GM21381 (cell line): Measurements from ENCODE around the gene EPHB3.

Source experiments
- ATAC-seq: cut with Tn5 transposase; IDR thresholded peaks from one replicate; pipeline ENCODE4 v1.9.1; 2021; ENCODE audit warnings: mild to moderate bottlenecking, moderate library complexity; ENCODE audit not compliant: unreplicated experiment

Gene EPHB3

DNA sequence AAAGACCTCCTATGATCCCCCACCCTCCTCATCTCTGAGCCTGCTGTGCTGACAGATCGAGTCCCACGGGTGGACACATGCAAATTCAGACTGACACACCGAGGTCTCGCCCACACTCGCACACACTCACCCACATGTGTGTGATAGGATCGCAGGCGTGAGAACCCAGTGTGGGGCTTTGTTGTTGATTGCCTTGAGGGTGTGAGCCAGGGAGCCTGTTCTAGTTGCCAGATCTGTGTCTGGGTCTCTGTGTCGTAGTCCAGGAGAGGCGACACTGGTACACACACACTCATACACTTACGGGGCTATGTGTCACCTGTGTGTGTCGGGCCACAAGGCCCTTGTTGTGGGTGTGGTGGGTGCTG is 2.0 kb downstream of the EPHB3 start:
- ATAC-seq, result no peak

- ATAC-seq, result no peak
These were observed 2.5 kb downstream of the EPHB3 start for GRCh38 chr3:184563941-184564684.

- no peak for ATAC-seq
These were observed 3.2 kb downstream of the EPHB3 start for GRCh38 chr3:184564685-184565385.

DNA sequence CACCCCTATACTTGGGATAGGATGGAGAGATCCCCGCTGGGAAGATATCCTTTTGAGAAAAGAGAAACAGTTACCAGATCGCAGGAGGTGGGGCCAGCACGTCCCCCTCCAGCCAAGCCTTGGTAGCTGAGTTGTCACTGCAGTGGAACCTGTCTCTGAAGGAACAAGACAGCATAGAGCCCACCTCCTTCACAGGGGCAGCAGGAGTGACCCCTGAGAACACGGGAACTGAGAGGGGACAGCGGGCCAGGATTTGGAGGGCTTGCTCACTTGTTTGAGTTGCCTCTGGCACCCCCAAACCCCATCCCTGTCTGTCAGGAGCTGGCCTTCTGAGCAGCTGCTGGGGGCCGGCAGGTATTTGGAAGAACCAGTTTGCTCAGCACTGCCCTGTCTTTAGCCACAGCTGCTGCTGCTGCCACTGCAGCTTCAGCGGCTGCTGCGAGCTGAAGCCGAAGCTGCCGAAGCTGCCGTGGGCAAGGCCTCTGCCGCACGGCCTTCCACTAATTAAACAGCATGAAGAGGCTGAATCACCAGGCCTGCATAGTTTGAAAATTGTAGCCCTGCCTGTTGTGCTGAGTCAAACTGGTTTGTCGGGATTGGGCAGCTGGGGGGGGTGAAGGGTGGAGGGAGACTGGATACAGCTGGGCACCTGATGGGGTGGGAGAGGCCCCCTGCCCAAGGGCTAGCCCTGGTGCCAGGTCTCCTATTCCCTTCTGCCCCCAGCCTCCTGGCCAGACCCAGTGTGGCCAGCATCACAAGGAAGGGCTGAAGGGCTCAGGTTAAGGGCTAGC is 4.0 kb downstream of the EPHB3 start:
- no peak for ATAC-seq

GRCh38 chr3:184566441-184567414 is 5.1 kb downstream of the EPHB3 start:
- ATAC-seq, result no peak

DNA sequence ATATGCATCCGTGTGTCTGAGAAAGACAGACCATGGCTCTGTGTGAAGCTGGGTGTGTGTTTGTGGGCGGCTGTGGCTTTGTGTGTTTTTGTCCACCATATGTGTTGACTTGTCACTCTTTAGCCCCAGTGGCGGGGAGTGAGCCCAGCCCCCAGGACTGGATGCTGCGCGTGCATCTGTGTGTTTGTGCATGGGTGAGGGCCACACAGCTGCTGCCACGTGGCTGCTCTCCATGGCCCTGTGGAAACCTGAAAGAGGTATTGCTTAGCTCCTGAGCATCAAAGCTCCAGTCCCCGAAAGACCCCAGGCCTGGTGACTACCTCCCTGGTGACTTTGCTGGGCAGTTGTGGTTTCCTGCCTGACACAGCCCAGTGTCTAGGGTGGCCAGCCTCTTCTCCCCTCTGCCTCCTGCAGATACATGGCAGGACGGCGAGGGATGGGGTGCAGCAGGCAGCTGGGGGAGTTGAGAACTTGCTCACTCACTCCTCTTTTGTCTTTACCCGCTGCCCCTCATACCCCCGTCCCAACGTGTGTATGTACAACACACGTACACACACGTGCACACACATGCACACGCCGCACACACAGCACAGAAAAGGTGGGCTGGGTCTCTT is 6.5 kb downstream of the EPHB3 start:
- no peak for ATAC-seq

- ATAC-seq, result no peak
These were observed 7.0 kb downstream of the EPHB3 start for GRCh38 chr3:184568560-184568923.

GRCh38 chr3:184568924-184569829 is 7.6 kb downstream of the EPHB3 start:
- no peak for ATAC-seq

GRCh38 chr3:184570035-184570434 is 8.4 kb downstream of the EPHB3 start:
- ATAC-seq, result no peak

- ATAC-seq, result no peak
These were observed 8.9 kb downstream of the EPHB3 start for GRCh38 chr3:184570489-184570888.

DNA sequence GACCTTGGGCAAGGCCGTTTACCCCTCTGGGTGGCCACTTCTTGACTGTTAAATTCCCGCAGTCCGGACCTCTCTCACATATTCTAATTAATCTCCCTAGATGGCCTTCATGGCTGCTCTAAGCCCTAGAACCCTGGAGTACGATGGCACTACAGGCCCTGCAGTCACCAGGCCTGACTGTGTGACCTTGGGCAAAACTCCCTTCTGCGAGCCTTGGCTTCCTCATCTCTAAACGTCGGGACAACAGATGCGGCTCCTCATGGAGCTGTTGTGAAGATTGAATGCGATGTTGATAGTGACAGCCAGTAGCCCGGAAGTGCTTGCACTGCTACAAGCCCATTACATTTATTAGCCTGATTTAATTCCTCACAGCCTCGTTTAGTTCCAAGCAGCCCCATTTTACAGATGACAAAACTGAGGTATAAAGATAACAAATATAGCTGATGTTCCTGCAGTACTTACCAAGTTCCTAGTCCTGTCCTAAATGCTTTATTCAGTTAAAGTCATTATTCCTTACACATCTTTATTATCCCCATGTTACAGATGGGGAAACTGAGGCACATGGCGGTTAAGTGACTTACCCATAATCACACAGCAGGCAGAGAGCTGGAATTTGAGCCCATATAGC is 10.3 kb downstream of the EPHB3 start:
- no peak for ATAC-seq

DNA sequence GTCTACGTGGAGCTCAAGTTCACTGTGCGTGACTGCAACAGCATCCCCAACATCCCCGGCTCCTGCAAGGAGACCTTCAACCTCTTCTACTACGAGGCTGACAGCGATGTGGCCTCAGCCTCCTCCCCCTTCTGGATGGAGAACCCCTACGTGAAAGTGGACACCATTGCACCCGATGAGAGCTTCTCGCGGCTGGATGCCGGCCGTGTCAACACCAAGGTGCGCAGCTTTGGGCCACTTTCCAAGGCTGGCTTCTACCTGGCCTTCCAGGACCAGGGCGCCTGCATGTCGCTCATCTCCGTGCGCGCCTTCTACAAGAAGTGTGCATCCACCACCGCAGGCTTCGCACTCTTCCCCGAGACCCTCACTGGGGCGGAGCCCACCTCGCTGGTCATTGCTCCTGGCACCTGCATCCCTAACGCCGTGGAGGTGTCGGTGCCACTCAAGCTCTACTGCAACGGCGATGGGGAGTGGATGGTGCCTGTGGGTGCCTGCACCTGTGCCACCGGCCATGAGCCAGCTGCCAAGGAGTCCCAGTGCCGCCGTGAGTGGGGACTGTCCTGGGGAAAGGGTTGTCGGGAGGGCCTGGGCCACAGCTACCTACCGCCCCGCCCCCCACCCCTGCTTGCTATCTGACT is 11.2 kb downstream of the EPHB3 start:
- no peak for ATAC-seq

DNA sequence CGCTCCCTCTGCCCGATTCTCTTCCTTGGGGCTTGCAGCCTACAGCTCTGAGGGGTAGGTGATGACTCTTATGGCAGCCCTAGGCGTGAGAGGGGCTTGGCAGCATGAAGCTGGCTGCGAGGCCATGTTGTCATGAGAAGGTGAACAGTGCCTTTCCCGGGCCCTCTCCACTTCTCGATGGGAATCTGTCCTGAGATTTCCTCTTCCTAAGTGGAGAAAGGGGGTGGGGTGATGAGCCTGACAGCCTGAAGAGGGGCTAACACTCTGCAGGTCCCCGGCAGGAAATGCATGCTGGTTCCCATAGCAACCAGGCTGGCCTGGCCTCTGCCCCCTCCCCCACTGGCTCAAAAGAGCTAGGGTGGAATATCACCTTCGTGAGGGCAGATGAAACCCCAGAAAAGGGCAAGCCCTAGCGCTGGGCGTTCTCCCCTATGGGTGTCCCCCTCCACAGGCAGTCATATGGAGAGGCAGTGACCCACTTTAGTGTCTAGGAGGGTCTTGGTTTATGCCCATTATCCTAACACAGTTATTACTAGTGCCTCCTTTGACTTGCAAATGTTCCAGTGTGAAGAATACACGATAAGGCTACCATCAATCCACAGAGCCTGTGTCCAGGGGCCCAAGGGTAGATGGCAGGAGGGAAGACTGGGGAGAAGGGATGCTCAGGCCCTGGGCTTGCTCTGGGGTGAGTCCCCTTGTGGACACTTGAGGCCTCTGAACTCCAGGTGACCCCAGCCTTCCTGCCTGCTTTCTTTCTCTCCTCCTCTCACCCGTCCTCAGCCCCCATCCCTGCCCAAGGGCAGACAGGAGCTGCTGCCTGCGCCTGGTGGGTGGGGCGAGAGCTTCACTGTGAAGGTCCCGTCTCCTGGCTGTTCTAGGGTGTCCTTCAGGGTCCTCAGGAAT is 13.2 kb downstream of the EPHB3 start:
- ATAC-seq, result no peak

- no peak for ATAC-seq
These were observed 14.1 kb downstream of the EPHB3 start for GRCh38 chr3:184575701-184576100.

GRCh38 chr3:184576457-184577240 is 15.1 kb downstream of the EPHB3 start:
- no peak for ATAC-seq

- ATAC-seq, result no peak
These were observed 16.0 kb downstream of the EPHB3 start for GRCh38 chr3:184577546-184577945.

DNA sequence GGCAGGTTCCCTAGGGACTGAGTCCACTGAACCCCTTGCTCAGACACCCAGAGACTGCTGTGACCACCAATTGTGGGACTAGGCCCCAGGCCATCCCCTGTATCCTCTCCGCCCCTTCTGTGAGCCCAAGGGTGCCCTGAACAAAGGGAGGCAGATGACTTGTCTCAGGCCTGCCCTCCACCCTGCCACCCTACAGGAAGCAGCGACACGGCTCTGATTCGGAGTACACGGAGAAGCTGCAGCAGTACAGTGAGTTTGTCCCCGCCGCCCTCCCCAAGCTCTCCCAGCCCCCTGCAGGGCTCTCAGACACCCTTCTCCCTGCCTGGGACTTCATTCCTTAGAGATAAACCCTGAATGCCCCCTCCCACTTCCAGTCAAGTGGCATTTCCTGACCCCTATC is 16.6 kb downstream of the EPHB3 start:
- no peak for ATAC-seq
